Measurements from ENCODE around the gene PITPNC1. TPM values are rescaled to one million over a fixed set of nuclear protein-coding genes. Genes with fewer than 3 reads are reported as not detected.

PITPNC1 gene
- total and polyA plus RNA-seq, 2 donors (not counting 1 experiment from before 2014, with no cell fraction given): 4.7 to 26.1 TPM

GRCh38 chr17:67491681-67492024, 114.6 kb downstream of the PITPNC1 start:
- Mint-ChIP-seq H3K9me3 (ENCODE audit: insufficient read depth) (no peaks in the 10 kb centered on the region), H3K27ac (no peak overlapping the region), H3K27me3 (no peaks in the 10 kb centered on the region), H3K4me1 (peaks cover 9% of the 10 kb centered on the region), H3K4me3 (no peak overlapping the region)
- Histone ChIP-seq H3K4me2 (replicated peaks; ENCODE audit: low read depth, low read length, poor library complexity, severe bottlenecking) (no peak overlapping the region), H3K27me3 (replicated peaks in 1 of 4; ENCODE audit: control extremely low read depth in 1 of 4, control insufficient read depth in 3 of 4, insufficient read depth in 4 of 4, low read length in 3 of 4) (no peaks in the 10 kb centered on the region), H4K20me1 (ENCODE audit: control insufficient read depth, insufficient read depth, low read length, poor library complexity, severe bottlenecking) (no peaks in the 10 kb centered on the region), H3K4me1 (ENCODE audit: control insufficient read depth in 2 of 2, insufficient read depth in 2 of 2, low read length in 2 of 2) (peaks cover 0 to 6% of the 10 kb centered on the region in 2 donors), H3K9me3 (ENCODE audit: control extremely low read depth in 1 of 3, control insufficient read depth in 2 of 3, insufficient read depth in 1 of 3, low read length in 2 of 3) (no peaks in the 10 kb centered on the region), H3K36me3 (replicated peaks in 1 of 2; ENCODE audit: control extremely low read depth in 1 of 2, control insufficient read depth in 1 of 2, extremely low read depth in 1 of 2, insufficient read depth in 2 of 2, low read length in 1 of 2) (no peaks in the 10 kb centered on the region), H3K4me3 (ENCODE audit: control extremely low read depth in 1 of 5, extremely low read depth in 1 of 5, insufficient read depth in 1 of 5, low read depth in 2 of 5, low read length in 4 of 5) (no peak overlapping the region), H3K9ac (ENCODE audit: low read length) (no peak overlapping the region), H3K79me2 (ENCODE audit: control insufficient read depth, insufficient read depth, low read length) (peaks cover 4% of the 10 kb centered on the region), H2AFZ (ENCODE audit: insufficient read depth, low read depth, low read length, poor library complexity, severe bottlenecking) (no peak overlapping the region), H3K27ac (ENCODE audit: low read length in 2 of 2) (no peak overlapping the region)
- TF ChIP-seq CTCF (IDR thresholded peaks at IDR 0.05) (no peak), EZH2 (IDR thresholded peaks at IDR 0.05; ENCODE audit: borderline replicate concordance, insufficient read depth, low read depth, low read length, poor library complexity, severe bottlenecking) (no peak)
- no peak for ATAC-seq (ENCODE audit: low read depth)
- intact Hi-C loops (cut with micrococcal nuclease): no loop called here
- ChIA-PET POLR2A (no interaction called here), CTCF (no interaction called here)
- no CpG with 5 or more reads among the region's 4 CpGs for WGBS (ENCODE audit: insufficient coverage)
- no peak for DNase-seq

GRCh38 chr17:67492251-67492740, 115.2 kb downstream of the PITPNC1 start:
- H3K27ac Mint-ChIP-seq: no peak overlapping the region

More at GRCh38 chr17:67492251-67492740, 115.2 kb downstream of the PITPNC1 start:
- Histone ChIP-seq H3K4me3 (ENCODE audit: control extremely low read depth in 1 of 5, extremely low read depth in 1 of 5, insufficient read depth in 1 of 5, low read depth in 2 of 5, low read length in 4 of 5) (no peak overlapping the region), H3K36me3 (replicated peaks in 1 of 2; ENCODE audit: control extremely low read depth in 1 of 2, control insufficient read depth in 1 of 2, extremely low read depth in 1 of 2, insufficient read depth in 2 of 2, low read length in 1 of 2) (no peaks in the 10 kb centered on the region), H3K9me3 (ENCODE audit: control extremely low read depth in 1 of 3, control insufficient read depth in 2 of 3, insufficient read depth in 1 of 3, low read length in 2 of 3) (no peaks in the 10 kb centered on the region), H3K27me3 (replicated peaks in 1 of 4; ENCODE audit: control extremely low read depth in 1 of 4, control insufficient read depth in 3 of 4, insufficient read depth in 4 of 4, low read length in 3 of 4) (no peaks in the 10 kb centered on the region), H4K20me1 (ENCODE audit: control insufficient read depth, insufficient read depth, low read length, poor library complexity, severe bottlenecking) (no peaks in the 10 kb centered on the region), H3K4me1 (ENCODE audit: control insufficient read depth in 2 of 2, insufficient read depth in 2 of 2, low read length in 2 of 2) (peaks cover 0 to 3% of the 10 kb centered on the region in 2 donors), H2AFZ (ENCODE audit: insufficient read depth, low read depth, low read length, poor library complexity, severe bottlenecking) (no peak overlapping the region), H3K27ac (ENCODE audit: low read length in 2 of 2) (no peak overlapping the region), H3K4me2 (replicated peaks; ENCODE audit: low read depth, low read length, poor library complexity, severe bottlenecking) (no peak overlapping the region), H3K79me2 (ENCODE audit: control insufficient read depth, insufficient read depth, low read length) (peaks cover 4% of the 10 kb centered on the region), H3K9ac (ENCODE audit: low read length) (no peak overlapping the region)
- TF ChIP-seq CTCF (IDR thresholded peaks at IDR 0.05) (no peak), EZH2 (IDR thresholded peaks at IDR 0.05; ENCODE audit: borderline replicate concordance, insufficient read depth, low read depth, low read length, poor library complexity, severe bottlenecking) (no peak)
- Mint-ChIP-seq H3K27me3 (no peaks in the 10 kb centered on the region), H3K4me1 (peaks cover 5% of the 10 kb centered on the region), H3K9me3 (ENCODE audit: insufficient read depth) (no peaks in the 10 kb centered on the region), H3K4me3 (no peak overlapping the region)
- intact Hi-C loops (cut with micrococcal nuclease): no loop called here
- 65% methylated on average over 5 of the region's 5 CpGs for WGBS (ENCODE audit: insufficient coverage)
- ChIA-PET POLR2A (no interaction called here), CTCF (interaction anchor here (1.3 kb wide), 1 partner anchor 18 kb away, joined by 5 read pairs; no protein-coding TSS in a partner anchor)
- ATAC-seq (ENCODE audit: low read depth) (no peak), DNase-seq (no peak)
